Effector memory CD8-positive, alpha-beta T cell (primary cell): ENCODE results near the gene PDSS1.
"Not testable (repeated sequence)": the region's sequence is repeated elsewhere in the genome, so short reads cannot be mapped to it uniquely, and the experiment has no call there.

Experiments
- ATAC-seq: fragments of 150-1000 bp; cut with Tn5 transposase; replicated peaks from 2 replicates; pipeline ENCODE4 v1.10.0; 2021; ENCODE audit warnings: mild to moderate bottlenecking, moderate library complexity
- DNase-seq, 3 experiments: peaks; one replicate each; pipeline ENCODE4 v3.0.0; 2021
- H3K27ac Mint-ChIP-seq, 2 donors: one replicate each; pipeline ENCODE4 v1.8.0; 2022; ENCODE audit warnings: mild to moderate bottlenecking in 2 of 2, mixed read lengths in 2 of 2, moderate library complexity in 2 of 2
- H3K27me3 Mint-ChIP-seq, 2 donors: one replicate each; pipeline ENCODE4 v1.8.0; 2022; ENCODE audit warnings: mixed read lengths in 2 of 2
- H3K36me3 Mint-ChIP-seq: one replicate; pipeline ENCODE4 v1.8.0; 2022; ENCODE audit warnings: mild to moderate bottlenecking, moderate library complexity, mixed read lengths; ENCODE audit not compliant: insufficient read depth
- H3K4me1 Mint-ChIP-seq, 2 donors: one replicate each; pipeline ENCODE4 v1.8.0; 2022; ENCODE audit warnings: low read depth in 2 of 2, mixed read lengths in 2 of 2
- H3K4me3 Mint-ChIP-seq, 2 donors: one replicate each; pipeline ENCODE4 v1.8.0; 2022; ENCODE audit warnings: mild to moderate bottlenecking in 2 of 2, mixed read lengths in 2 of 2, moderate library complexity in 2 of 2
- H3K9me3 Mint-ChIP-seq, 2 donors: one replicate each; pipeline ENCODE4 v1.8.0; 2022; ENCODE audit warnings: mixed read lengths in 2 of 2

The PDSS1 gene

DNA sequence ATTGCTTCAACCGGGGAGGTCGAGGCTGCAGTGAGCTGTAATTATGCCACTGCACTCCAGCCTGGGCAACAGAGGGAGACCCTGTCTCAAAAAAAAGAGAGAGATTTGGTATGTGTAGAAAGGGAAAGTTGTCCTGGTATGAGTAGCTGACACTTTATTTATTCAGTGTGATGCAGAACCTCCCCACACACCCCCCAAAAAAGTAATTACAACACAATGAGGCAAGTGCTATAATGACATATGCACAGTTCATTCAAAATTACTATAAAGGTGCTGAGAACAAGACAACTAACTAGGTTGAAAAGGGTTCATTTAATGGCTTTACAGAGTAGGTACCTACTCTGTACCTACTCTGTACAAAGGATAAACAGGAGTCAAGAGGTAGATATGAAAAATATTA is 80.2 kb downstream of the PDSS1 start:
- Mint-ChIP-seq H3K27me3 (no peaks in the 10 kb centered on the region), H3K9me3 (no peaks in the 10 kb centered on the region), H3K4me3 (peak overlapping the region in 1 of 2 donors; percentile 16), H3K27ac (peak overlapping the region; percentile 58 to 59), H3K36me3 (peaks cover 20% of the 10 kb centered on the region), H3K4me1 (peaks cover 50 to 81% of the 10 kb centered on the region in 2 donors)
- ATAC-seq (no peak), DNase-seq (no peak)

- ATAC-seq (no peak), DNase-seq (no peak)
- peaks cover 57 to 90% of the 10 kb centered on the region in 2 donors for H3K4me1 Mint-ChIP-seq
- no peak overlapping the region for H3K4me3 Mint-ChIP-seq
- no peaks in the 10 kb centered on the region for H3K9me3 Mint-ChIP-seq
- no peak overlapping the region for H3K27ac Mint-ChIP-seq
- H3K27me3 Mint-ChIP-seq: no peaks in the 10 kb centered on the region
- peaks cover 22% of the 10 kb centered on the region for H3K36me3 Mint-ChIP-seq
Measured at GRCh38 chr10:26779176-26779860, 81.8 kb downstream of the PDSS1 start.

GRCh38 chr10:26780106-26780792 is 82.7 kb downstream of the PDSS1 start:
- Mint-ChIP-seq H3K27ac (peak overlapping the region; percentile 55 to 63), H3K27me3 (no peaks in the 10 kb centered on the region), H3K4me1 (peaks cover 58 to 94% of the 10 kb centered on the region in 2 donors), H3K4me3 (peak overlapping the region in 1 of 2 donors; percentile 5), H3K9me3 (no peaks in the 10 kb centered on the region), H3K36me3 (peaks cover 26% of the 10 kb centered on the region)
- DNase-seq: no peak
- ATAC-seq: peak; percentile 41

GRCh38 chr10:26780793-26781601 is 83.5 kb downstream of the PDSS1 start:
- Mint-ChIP-seq H3K9me3 (no peaks in the 10 kb centered on the region), H3K4me3 (peak overlapping the region; percentile 5 to 34), H3K36me3 (peaks cover 28% of the 10 kb centered on the region), H3K27ac (peak overlapping the region; percentile 55 to 63), H3K27me3 (no peaks in the 10 kb centered on the region), H3K4me1 (peaks cover 56 to 92% of the 10 kb centered on the region in 2 donors)
- no peak for DNase-seq
- ATAC-seq: peak; percentile 35

DNA sequence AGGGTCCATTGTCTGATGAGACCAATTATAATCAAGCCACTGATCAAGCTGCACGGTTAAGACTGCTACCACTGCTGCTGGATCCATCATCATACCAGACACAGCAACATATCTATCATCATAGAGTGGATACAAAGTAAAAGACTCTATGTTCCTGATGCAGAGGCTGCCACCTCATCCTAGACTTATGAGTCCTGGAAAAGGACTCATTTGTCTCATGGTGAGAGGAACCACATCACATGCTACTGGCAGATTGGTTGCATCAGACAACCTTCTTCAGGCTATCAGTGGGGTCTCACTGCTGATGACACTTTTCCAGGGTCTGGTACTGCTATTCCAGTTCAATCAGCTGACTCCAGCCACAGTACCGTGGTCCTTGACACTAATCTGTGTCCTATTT is 84.3 kb downstream of the PDSS1 start:
- no peak for ATAC-seq
- H3K9me3 Mint-ChIP-seq: no peaks in the 10 kb centered on the region
- DNase-seq: no peak
- peaks cover 26% of the 10 kb centered on the region for H3K36me3 Mint-ChIP-seq
- peak overlapping the region; percentile 4 to 34 for H3K4me3 Mint-ChIP-seq
- no peaks in the 10 kb centered on the region for H3K27me3 Mint-ChIP-seq
- H3K4me1 Mint-ChIP-seq: peaks cover 60 to 94% of the 10 kb centered on the region in 2 donors
- peak overlapping the region; percentile 41 to 63 for H3K27ac Mint-ChIP-seq

DNA sequence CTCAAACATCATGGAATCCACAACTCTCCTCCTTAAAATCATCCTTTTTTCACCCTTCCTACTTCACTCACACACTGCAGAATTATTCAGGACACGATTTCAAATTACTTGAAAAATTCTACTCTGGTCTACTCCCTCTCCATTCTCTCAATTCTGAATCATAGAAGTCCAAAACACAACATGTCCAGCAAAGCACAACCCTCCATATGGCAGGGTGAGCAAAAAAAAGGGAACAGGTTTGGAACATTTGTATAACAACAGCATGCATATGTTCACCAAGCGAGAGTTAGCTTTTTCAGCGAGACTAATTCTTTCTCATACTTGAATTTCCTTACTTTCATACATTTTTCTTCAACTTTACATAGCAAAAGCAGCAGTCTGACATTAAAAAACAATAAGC is 89.9 kb downstream of the PDSS1 start:
- Mint-ChIP-seq H3K27ac (no peak overlapping the region), H3K27me3 (no peaks in the 10 kb centered on the region), H3K36me3 (peaks cover 35% of the 10 kb centered on the region), H3K4me1 (peaks cover 47 to 67% of the 10 kb centered on the region in 2 donors), H3K4me3 (peak overlapping the region in 1 of 2 donors; percentile 1), H3K9me3 (no peaks in the 10 kb centered on the region)
- ATAC-seq (no peak), DNase-seq (no peak)

DNA sequence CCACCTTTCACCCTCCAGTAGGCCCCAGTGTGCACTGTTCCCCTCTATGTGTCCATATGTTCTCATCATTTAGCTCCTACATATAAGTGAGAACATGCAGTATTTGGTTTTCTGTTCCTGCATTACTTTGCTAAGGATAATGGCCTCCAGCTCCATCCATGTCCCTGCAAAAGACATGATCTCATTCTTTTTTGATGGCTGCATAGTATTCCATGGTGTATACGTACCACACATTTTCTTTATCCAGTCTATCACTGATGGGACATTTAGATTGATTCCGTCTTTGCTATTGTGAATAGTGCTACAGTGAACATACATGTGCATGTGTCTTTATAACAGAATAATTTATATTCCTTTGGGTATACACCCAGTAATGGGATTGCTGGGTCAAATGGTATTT is 92.3 kb downstream of the PDSS1 start:
- not testable (repeated sequence) for ATAC-seq, H3K4me3 Mint-ChIP-seq, DNase-seq, H3K9me3 Mint-ChIP-seq, H3K27me3 Mint-ChIP-seq
- H3K36me3 Mint-ChIP-seq: peaks cover 28% of the 10 kb centered on the region
- H3K4me1 Mint-ChIP-seq: peaks cover 39 to 59% of the 10 kb centered on the region in 2 donors
- H3K27ac Mint-ChIP-seq: peak overlapping the region in 1 of 2 donors; percentile 39

GRCh38 chr10:26790221-26790995 is 92.9 kb downstream of the PDSS1 start:
- Mint-ChIP-seq H3K36me3 (peaks cover 26% of the 10 kb centered on the region), H3K27ac (no peak overlapping the region), H3K4me3 (no peak overlapping the region), H3K9me3 (no peaks in the 10 kb centered on the region), H3K27me3 (no peaks in the 10 kb centered on the region), H3K4me1 (peaks cover 39 to 60% of the 10 kb centered on the region in 2 donors)
- DNase-seq: no peak
- no peak for ATAC-seq

GRCh38 chr10:26792758-26793495 is 95.4 kb downstream of the PDSS1 start:
- H3K4me3 Mint-ChIP-seq: peak overlapping the region in 1 of 2 donors; percentile 39
- peak overlapping the region; percentile 7 to 29 for H3K27ac Mint-ChIP-seq
- peaks cover 20% of the 10 kb centered on the region for H3K36me3 Mint-ChIP-seq
- peaks cover 32 to 56% of the 10 kb centered on the region in 2 donors for H3K4me1 Mint-ChIP-seq
- no peak for DNase-seq
- ATAC-seq: no peak
- H3K27me3 Mint-ChIP-seq: no peaks in the 10 kb centered on the region
- H3K9me3 Mint-ChIP-seq: no peaks in the 10 kb centered on the region
